Trophoblast cell (in vitro differentiated cells and primary cell): ENCODE data around the gene MFSD8.
"Not testable (repeated sequence)": the region's sequence is repeated elsewhere in the genome, so short reads cannot be mapped to it uniquely, and the experiment has no call there.

Source experiments
- DNase-seq, 2 donors: peaks; one replicate each; pipeline ENCODE4 v3.0.0-alpha.2; 2016
- H2AFZ ChIP-seq: 2 replicates; pipeline ENCODE4 v1.6.1; 2013; ENCODE audit warnings: low read length, moderate library complexity, mild to moderate bottlenecking; ENCODE audit not compliant: insufficient read depth, poor library complexity
- H2AK5ac ChIP-seq: 2 replicates; pipeline ENCODE4 v1.6.1; 2013; ENCODE audit warnings: mild to moderate bottlenecking, low read length
- H2BK120ac ChIP-seq: 2 replicates; pipeline ENCODE4 v1.6.1; 2013; ENCODE audit warnings: low read length, mild to moderate bottlenecking, moderate library complexity; ENCODE audit not compliant: insufficient read depth, poor library complexity
- H2BK12ac ChIP-seq: 2 replicates; pipeline ENCODE4 v1.6.1; 2013; ENCODE audit warnings: mild to moderate bottlenecking, low read length, moderate library complexity
- H2BK5ac ChIP-seq: 2 replicates; pipeline ENCODE4 v1.6.1; 2013; ENCODE audit warnings: low read length, low read depth, moderate library complexity, mild to moderate bottlenecking; ENCODE audit not compliant: poor library complexity
- H3K14ac ChIP-seq: 2 replicates; pipeline ENCODE4 v1.6.1; 2013; ENCODE audit warnings: mild to moderate bottlenecking, low read length
- H3K18ac ChIP-seq: 2 replicates; pipeline ENCODE4 v1.6.1; 2013; ENCODE audit warnings: mild to moderate bottlenecking, low read length
- H3K23ac ChIP-seq: 2 replicates; pipeline ENCODE4 v1.6.1; 2013; ENCODE audit warnings: low read length
- H3K27ac ChIP-seq: 2 replicates; pipeline ENCODE4 v1.5.1; 2013; ENCODE audit warnings: low read depth, mild to moderate bottlenecking, inconsistent platforms, low read length, moderate library complexity
- H3K27me3 ChIP-seq: 2 replicates; pipeline ENCODE4 v1.6.1; 2013; ENCODE audit warnings: inconsistent platforms, mild to moderate bottlenecking, low read length, moderate library complexity; ENCODE audit not compliant: insufficient read depth
- H3K36me3 ChIP-seq, 2 experiments: 1 replicate in 1 of 2; 2 replicates in 1 of 2; pipeline ENCODE4 v1.6.1; 2013; ENCODE audit warnings: low read length in 2 of 2, mild to moderate bottlenecking in 2 of 2, moderate library complexity in 1 of 2; ENCODE audit not compliant: insufficient read depth in 2 of 2, control insufficient read depth in 1 of 2
- H3K4ac ChIP-seq: 2 replicates; pipeline ENCODE4 v1.6.1; 2013; ENCODE audit warnings: low read depth, mild to moderate bottlenecking, low read length, moderate library complexity
- H3K4me1 ChIP-seq, 2 experiments: 1 replicate in 1 of 2; 2 replicates in 1 of 2; pipeline ENCODE4 v1.6.1; 2013; ENCODE audit warnings: low read length in 2 of 2, mild to moderate bottlenecking in 2 of 2, moderate library complexity in 1 of 2; ENCODE audit not compliant: insufficient read depth in 2 of 2, control insufficient read depth in 1 of 2
- H3K4me2 ChIP-seq: 2 replicates; pipeline ENCODE4 v1.6.1; 2013; ENCODE audit warnings: inconsistent platforms, mild to moderate bottlenecking, low read length, moderate library complexity
- H3K4me3 ChIP-seq: 2 replicates; pipeline ENCODE4 v1.5.1; 2013; ENCODE audit warnings: mild to moderate bottlenecking, low read depth, low read length, inconsistent platforms
- H3K79me1 ChIP-seq: one replicate; pipeline ENCODE4 v1.6.1; 2013; ENCODE audit warnings: low read length
- H3K79me2 ChIP-seq: 2 replicates; pipeline ENCODE4 v1.6.1; 2013; ENCODE audit warnings: low read length, mild to moderate bottlenecking; ENCODE audit not compliant: control insufficient read depth, insufficient read depth, poor library complexity
- H3K9ac ChIP-seq: 2 replicates; pipeline ENCODE4 v1.6.1; 2013; ENCODE audit warnings: mild to moderate bottlenecking, low read length
- H3K9me3 ChIP-seq: 2 replicates; pipeline ENCODE4 v1.6.1; 2013; ENCODE audit warnings: low read depth, mild to moderate bottlenecking, control low read depth, inconsistent platforms, low read length; ENCODE audit not compliant: insufficient read depth
- H4K12ac ChIP-seq: 2 replicates; pipeline ENCODE4 v1.6.1; 2013; ENCODE audit warnings: low read depth, mild to moderate bottlenecking, low read length, moderate library complexity
- H4K8ac ChIP-seq: 2 replicates; pipeline ENCODE4 v1.6.1; 2013; ENCODE audit warnings: low read depth, mild to moderate bottlenecking, low read length, moderate library complexity
- H4K91ac ChIP-seq: one replicate; pipeline ENCODE4 v1.6.1; 2013; ENCODE audit warnings: low read depth, mild to moderate bottlenecking, low read length, moderate library complexity
- WGBS: extraction: QIAGEN DNeasy Blood & Tissue Kit; methylation state at CpG from one replicate; pipeline ENCODE4 v1.1.7; 2013; ENCODE audit warnings: missing lambda C conversion rate; ENCODE audit not compliant: insufficient read length, insufficient coverage; ENCODE audit errors: extremely low coverage; 5-methylcytosine and 5-hydroxymethylcytosine counted together

The MFSD8 gene

DNA sequence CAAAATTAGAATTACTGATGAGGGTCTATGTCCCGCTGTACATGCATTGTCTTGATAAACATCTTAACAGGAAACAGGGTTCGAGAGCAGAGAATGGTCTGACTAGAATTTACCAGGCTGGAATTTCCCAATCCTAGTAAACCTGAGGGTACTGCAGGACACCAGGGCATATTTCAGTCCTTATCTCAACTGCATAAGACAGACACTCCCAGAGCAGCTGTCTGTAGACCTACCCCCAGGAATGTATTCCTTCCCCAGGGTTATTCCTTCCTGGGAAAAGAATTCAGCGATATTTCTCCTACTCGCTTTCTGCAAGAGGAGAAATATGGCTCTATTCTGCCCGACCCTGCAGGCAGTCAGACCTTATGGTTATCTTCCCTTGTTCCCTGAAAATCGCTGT, 31.5 kb upstream of the MFSD8 start:
- not testable (repeated sequence) for H3K36me3 ChIP-seq, H3K9ac ChIP-seq, H3K27me3 ChIP-seq, H3K4me1 ChIP-seq, H3K79me1 ChIP-seq, H2AK5ac ChIP-seq, H3K27ac ChIP-seq, H3K4ac ChIP-seq, H3K23ac ChIP-seq, H2BK120ac ChIP-seq, H3K79me2 ChIP-seq, H2AFZ ChIP-seq, H4K91ac ChIP-seq, H4K8ac ChIP-seq, H3K14ac ChIP-seq, H3K4me2 ChIP-seq, H2BK12ac ChIP-seq, H4K12ac ChIP-seq, H3K4me3 ChIP-seq, H3K18ac ChIP-seq, H3K9me3 ChIP-seq, H2BK5ac ChIP-seq
- no CpG with 5 or more reads among the region's 6 CpGs for WGBS
- DNase-seq: peak; percentile 74 to 82

DNA sequence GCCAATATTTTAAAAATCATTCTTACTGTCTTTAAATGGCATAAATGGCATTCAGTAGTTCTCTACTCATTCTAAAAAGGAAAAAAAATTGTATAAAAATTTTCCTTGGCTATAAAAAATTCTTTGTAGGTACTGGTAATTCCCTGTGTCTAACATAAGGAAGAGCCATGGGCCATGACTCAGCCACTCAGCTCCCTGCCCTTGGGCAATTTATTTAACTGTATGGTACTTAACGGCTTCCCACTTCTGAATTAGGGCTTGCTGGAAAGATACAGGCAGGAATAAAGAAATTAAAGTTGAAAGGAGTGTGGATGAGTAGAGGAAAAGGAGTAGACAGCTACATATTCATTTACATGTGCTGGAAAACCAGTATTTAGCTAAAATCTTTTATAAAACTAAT, 30.8 kb upstream of the MFSD8 start:
- H3K4me2 ChIP-seq: no peak overlapping the region
- WGBS: no CpG with 5 or more reads among the region's 1 CpG
- H3K9me3 ChIP-seq: no peaks in the 10 kb centered on the region

GRCh38 chr4:127993151-127993550, 28.2 kb upstream of the MFSD8 start:
- DNase-seq: no peak
- Histone ChIP-seq H3K23ac (no peak overlapping the region), H4K12ac (no peak overlapping the region), H3K27me3 (no peaks in the 10 kb centered on the region), H3K27ac (no peak overlapping the region), H4K8ac (no peak overlapping the region), H3K36me3 (peaks cover 2 to 4% of the 10 kb centered on the region in 2 experiments), H3K79me1 (no peaks in the 10 kb centered on the region), H3K9ac (no peak overlapping the region), H2BK120ac (no peak overlapping the region), H2AK5ac (no peak overlapping the region), H3K14ac (no peak overlapping the region), H3K4me2 (no peak overlapping the region), H3K4me1 (no peaks in the 10 kb centered on the region), H2AFZ (no peak overlapping the region), H3K79me2 (no peaks in the 10 kb centered on the region), H2BK12ac (no peak overlapping the region), H3K18ac (no peak overlapping the region), H4K91ac (no peak overlapping the region), H3K4me3 (no peak overlapping the region), H3K4ac (no peak overlapping the region), H2BK5ac (no peak overlapping the region), H3K9me3 (no peaks in the 10 kb centered on the region)
- no CpG with 5 or more reads among the region's 2 CpGs for WGBS

More for the DNA sequence above, 30.8 kb upstream of the MFSD8 start:
- Histone ChIP-seq H3K79me2 (no peaks in the 10 kb centered on the region), H3K14ac (no peak overlapping the region), H3K4me1 (no peaks in the 10 kb centered on the region), H3K4me3 (no peak overlapping the region), H3K27me3 (no peaks in the 10 kb centered on the region), H4K91ac (no peak overlapping the region), H2AFZ (no peak overlapping the region), H2BK5ac (no peak overlapping the region), H4K12ac (no peak overlapping the region), H2AK5ac (no peak overlapping the region), H2BK120ac (no peak overlapping the region), H3K79me1 (no peaks in the 10 kb centered on the region), H3K4ac (no peak overlapping the region), H3K18ac (no peak overlapping the region), H3K36me3 (peaks cover 3 to 4% of the 10 kb centered on the region in 2 experiments), H3K27ac (no peak overlapping the region), H3K23ac (no peak overlapping the region), H4K8ac (no peak overlapping the region), H3K9ac (no peak overlapping the region), H2BK12ac (no peak overlapping the region)
- DNase-seq: peak; percentile 65 to 79

DNA sequence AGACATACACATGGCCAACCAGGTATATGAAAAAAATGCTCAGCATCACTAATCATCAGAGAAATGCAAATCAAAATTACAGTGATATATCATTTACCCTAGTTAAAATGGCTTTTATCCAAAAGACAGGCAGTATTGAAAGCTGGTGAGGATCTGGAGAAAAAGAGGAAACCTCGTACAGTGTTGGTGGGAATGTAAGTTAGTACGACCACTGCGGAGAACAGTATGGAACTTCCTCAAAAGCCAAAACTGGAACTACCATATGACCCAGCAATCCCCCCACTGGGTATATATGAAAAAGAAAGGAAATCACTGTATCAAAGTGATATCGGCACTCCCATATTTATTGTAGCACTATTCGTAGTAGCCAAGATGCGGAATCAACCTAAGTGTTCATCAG, 23.7 kb upstream of the MFSD8 start:
- Histone ChIP-seq H3K14ac (no peak overlapping the region), H3K18ac (no peak overlapping the region), H3K36me3 (peaks cover 3 to 6% of the 10 kb centered on the region in 2 experiments), H3K23ac (no peak overlapping the region), H4K91ac (no peak overlapping the region), H2BK120ac (no peak overlapping the region), H2AFZ (no peak overlapping the region), H3K4me1 (no peaks in the 10 kb centered on the region), H3K9ac (no peak overlapping the region), H3K27ac (no peak overlapping the region), H3K4me2 (no peak overlapping the region), H2BK12ac (no peak overlapping the region), H3K4me3 (no peak overlapping the region), H3K79me2 (no peaks in the 10 kb centered on the region), H3K4ac (no peak overlapping the region), H4K12ac (no peak overlapping the region), H3K9me3 (no peaks in the 10 kb centered on the region), H4K8ac (no peak overlapping the region), H3K79me1 (no peaks in the 10 kb centered on the region), H2BK5ac (no peak overlapping the region), H2AK5ac (no peak overlapping the region), H3K27me3 (no peaks in the 10 kb centered on the region)
- WGBS: no CpG with 5 or more reads among the region's 6 CpGs
- DNase-seq: no peak
